Fibroblast of lung (primary cell): ENCODE results near the gene VSTM1. TPM values are rescaled to one million over a fixed set of nuclear protein-coding genes. Genes with fewer than 3 reads are reported as not detected.
"Not testable (repeated sequence)": the region's sequence is repeated elsewhere in the genome, so short reads cannot be mapped to it uniquely, and the experiment has no call there.

Experiments
- DNase-seq, 2 donors: peaks; one replicate each; pipeline versions ENCODE4 v3.0.0 to v3.0.0-alpha.2; 2010; ENCODE audit warnings: low read depth in 2 of 2
- H2AFZ ChIP-seq: 2 replicates; pipeline ENCODE4 v1.5.1; 2012; ENCODE audit warnings: low read length, control low read depth, inconsistent platforms
- H3K27ac ChIP-seq: 2 replicates; pipeline ENCODE4 v1.5.1; 2011; ENCODE audit warnings: low read length, control low read depth; ENCODE audit not compliant: insufficient read depth
- H3K27me3 ChIP-seq: 2 replicates; pipeline ENCODE4 v1.5.1; 2011; ENCODE audit warnings: mild to moderate bottlenecking, low read length; ENCODE audit not compliant: control insufficient read depth, insufficient read depth
- H3K36me3 ChIP-seq: 2 replicates; pipeline ENCODE4 v1.5.1; 2011; ENCODE audit warnings: low read length; ENCODE audit not compliant: control insufficient read depth, insufficient read depth
- H3K4me1 ChIP-seq: 2 replicates; pipeline ENCODE4 v1.5.1; 2011; ENCODE audit warnings: low read length; ENCODE audit not compliant: control insufficient read depth, insufficient read depth; ENCODE audit errors: extremely low read depth
- H3K4me2 ChIP-seq: 2 replicates; pipeline ENCODE4 v1.5.1; 2011; ENCODE audit warnings: low read length, control low read depth; ENCODE audit not compliant: insufficient read depth; ENCODE audit errors: extremely low read depth
- H3K4me3 ChIP-seq, 4 experiments: fragments of 200-600 bp in 1 of 4; sonication (generic) in 1 of 4; replicated peaks in 1 of 4; 2 replicates each; pipeline ENCODE4 v1.5.1; 2011 to 2016; ENCODE audit warnings: low read length in 4 of 4, low read depth in 3 of 4, mild to moderate bottlenecking in 3 of 4, control low read depth in 2 of 4, inconsistent platforms in 1 of 4, mixed read lengths in 1 of 4; ENCODE audit not compliant: insufficient read depth in 1 of 4; ENCODE audit errors: control extremely low read depth in 1 of 4
- H3K79me2 ChIP-seq: 2 replicates; pipeline ENCODE4 v1.5.1; 2012; ENCODE audit warnings: mild to moderate bottlenecking, low read length, inconsistent platforms; ENCODE audit not compliant: control insufficient read depth, insufficient read depth
- H3K9ac ChIP-seq: 2 replicates; pipeline ENCODE4 v1.5.1; 2011; ENCODE audit warnings: mild to moderate bottlenecking, low read length, control low read depth; ENCODE audit not compliant: insufficient read depth
- H3K9me3 ChIP-seq: 2 replicates; pipeline ENCODE4 v1.5.1; 2012; ENCODE audit warnings: low read depth, low read length; ENCODE audit not compliant: control insufficient read depth, insufficient read depth
- H4K20me1 ChIP-seq: 2 replicates; pipeline ENCODE4 v1.5.1; 2011; ENCODE audit warnings: low read length; ENCODE audit not compliant: control insufficient read depth, insufficient read depth; ENCODE audit errors: extremely low read depth
- CTCF ChIP-seq, 2 donors: IDR thresholded peaks in 1 of 2; conservative IDR thresholded peaks in 1 of 2; 1 replicate in 1 of 2; 2 replicates in 1 of 2; pipeline ENCODE4 v1.5.1; 2011 to 2012; ENCODE audit warnings: low read length in 2 of 2, control low read depth in 1 of 2, inconsistent platforms in 1 of 2, low read depth in 1 of 2, mild to moderate bottlenecking in 1 of 2
- EZH2 ChIP-seq: IDR thresholded peaks from 2 replicates; pipeline ENCODE4 v1.5.1; 2012; ENCODE audit warnings: low read length, control low read depth, mild to moderate bottlenecking; ENCODE audit errors: missing control alignments
- polyA plus RNA-seq, 2 donors: library from polyadenylated mRNA; depleted of rRNA in 1 of 2; stranded (reverse) in 1 of 2; unstranded in 1 of 2; fragments of >200 nt; gene quantifications; 2 replicates each; pipeline ENCODE4 v1.2.1, GENCODE V29; 2011 to 2012; ENCODE audit warnings: missing spikeins in 1 of 2
- total RNA-seq: library from RNA; depleted of rRNA; stranded (reverse); fragments of >200 nt; gene quantifications from 2 replicates; pipeline ENCODE4 v1.2.1, GENCODE V29; 2014

Gene VSTM1
- total and polyA plus RNA-seq, 2 donors (not counting 1 experiment from before 2014, with no cell fraction given): not detected

- Histone ChIP-seq H2AFZ (no peak overlapping the region), H3K4me1 (no peaks in the 10 kb centered on the region), H3K4me2 (no peak overlapping the region), H3K36me3 (no peaks in the 10 kb centered on the region), H4K20me1 (no peaks in the 10 kb centered on the region), H3K9me3 (no peaks in the 10 kb centered on the region), H3K27ac (no peak overlapping the region), H3K27me3 (no peaks in the 10 kb centered on the region), H3K79me2 (no peaks in the 10 kb centered on the region), H3K4me3 (no peak overlapping the region), H3K9ac (no peak overlapping the region)
- no peak for DNase-seq
- TF ChIP-seq EZH2 (no peak), CTCF (conservative IDR thresholded peaks at IDR 0.05 in 1 of 2, IDR thresholded peaks at IDR 0.05 in 1 of 2; ENCODE audit: low read depth in 1 of 2, low read length in 2 of 2) (no peak)
These were observed 21.6 kb downstream of the VSTM1 start for GRCh38 chr19:54041969-54042606.

- TF ChIP-seq EZH2 (no peak), CTCF (conservative IDR thresholded peaks at IDR 0.05 in 1 of 2, IDR thresholded peaks at IDR 0.05 in 1 of 2; ENCODE audit: low read depth in 1 of 2, low read length in 2 of 2) (no peak)
- Histone ChIP-seq H3K4me2 (no peak overlapping the region), H3K36me3 (no peaks in the 10 kb centered on the region), H3K4me3 (no peak overlapping the region), H3K9ac (no peak overlapping the region), H3K4me1 (no peaks in the 10 kb centered on the region), H4K20me1 (no peaks in the 10 kb centered on the region), H3K27ac (no peak overlapping the region), H3K27me3 (no peaks in the 10 kb centered on the region), H3K9me3 (no peaks in the 10 kb centered on the region), H2AFZ (no peak overlapping the region), H3K79me2 (no peaks in the 10 kb centered on the region)
- DNase-seq: no peak
These were observed 23.7 kb downstream of the VSTM1 start for GRCh38 chr19:54040003-54040402.

- DNase-seq, H3K79me2 ChIP-seq, H3K36me3 ChIP-seq, H3K27me3 ChIP-seq, H4K20me1 ChIP-seq, H3K27ac ChIP-seq, H2AFZ ChIP-seq, H3K4me2 ChIP-seq, H3K9ac ChIP-seq, H3K4me3 ChIP-seq, H3K4me1 ChIP-seq, H3K9me3 ChIP-seq: not testable (repeated sequence)
These were observed 27.2 kb downstream of the VSTM1 start for GRCh38 chr19:54036542-54036941.
